ENCODE results near the gene C18orf63.
"Not testable (repeated sequence)": the region's sequence is repeated elsewhere in the genome, so short reads cannot be mapped to it uniquely, and the experiment has no call there.

The C18orf63 gene

DNA sequence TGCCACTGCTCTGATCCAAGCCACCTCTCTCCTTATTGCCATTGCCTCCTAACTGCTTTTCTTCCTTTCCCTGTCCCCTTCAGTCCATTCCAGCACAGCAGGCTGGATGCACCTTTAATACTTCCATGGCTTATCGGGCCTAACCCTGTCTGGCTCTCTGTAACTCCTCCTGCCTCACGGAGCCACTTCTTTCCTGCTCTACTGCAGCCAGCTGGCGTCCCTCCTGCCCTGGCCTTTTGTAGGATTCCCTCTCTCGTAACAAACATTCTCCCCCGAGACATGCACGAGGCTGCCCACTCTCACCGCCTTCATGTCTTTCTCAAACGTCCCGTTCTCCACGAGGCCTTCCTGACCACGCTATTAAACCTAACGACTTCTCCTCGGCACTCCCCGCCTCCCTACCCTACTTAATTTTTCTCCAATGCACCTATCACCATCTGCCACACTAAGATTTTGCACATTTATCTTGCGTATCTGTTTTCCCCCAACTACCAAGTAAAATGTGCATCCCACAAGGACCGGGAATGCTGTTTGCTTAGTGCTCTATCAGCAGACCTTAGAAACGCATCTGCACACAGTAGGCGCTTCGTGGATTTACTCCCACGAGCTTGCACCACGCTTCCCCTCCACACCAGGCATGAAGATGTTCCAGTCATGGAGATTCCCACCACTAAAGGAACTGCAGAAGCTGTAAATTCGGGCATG is 728 bp upstream of the C18orf63 start:
- TF ChIP-seq CTCF (conservative IDR thresholded peaks at IDR 0.05; ENCODE audit: control insufficient read depth, insufficient read depth, low read depth, low read length), result no peak
- no peak overlapping the region for H3K4me3 ChIP-seq (ENCODE audit: control insufficient read depth, low read depth, low read length)
- no peak for DNase-seq (ENCODE audit: low read depth)

DNA sequence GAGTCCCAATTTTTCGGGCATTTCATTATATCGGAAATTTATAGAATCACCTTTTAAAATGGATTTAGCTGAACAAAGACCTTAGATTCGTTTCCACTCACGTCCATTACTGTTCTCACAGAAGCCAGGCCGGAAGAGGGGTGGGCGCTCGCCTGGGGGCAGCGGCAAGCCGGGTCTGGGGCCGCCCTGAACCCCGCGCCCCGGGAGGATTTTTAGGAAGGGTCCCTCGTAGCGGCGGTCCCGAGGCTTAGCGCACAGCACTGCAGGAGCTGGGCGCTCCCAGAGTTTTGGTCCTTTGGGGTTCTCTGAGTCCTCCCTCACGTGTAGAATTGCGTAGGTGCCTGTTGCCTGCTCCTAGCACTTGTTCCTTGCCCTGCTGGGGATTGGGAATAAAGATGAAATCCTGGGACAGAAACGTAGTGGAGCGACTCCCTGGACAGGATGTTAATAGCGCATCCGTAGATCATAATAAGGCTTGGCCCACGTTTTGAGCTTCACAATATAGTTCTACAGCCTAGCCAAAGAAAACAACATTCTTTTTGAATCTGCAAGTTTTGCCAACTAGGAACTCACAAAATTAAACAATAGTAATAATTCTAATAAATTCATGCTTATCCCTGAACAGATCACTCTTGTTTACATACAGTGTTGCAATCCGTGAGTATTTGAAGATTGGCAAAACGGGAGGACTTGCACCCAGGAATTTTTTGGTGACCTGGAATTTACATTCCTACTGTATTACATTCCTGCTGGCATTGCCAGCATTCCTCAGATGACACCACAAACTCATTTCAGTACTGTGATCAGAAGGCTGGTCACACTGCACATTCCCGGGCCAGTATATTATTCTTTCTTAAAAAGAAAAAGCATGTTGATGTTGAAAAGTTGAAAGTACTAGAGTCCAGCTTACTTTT is 875 bp downstream of the C18orf63 start:
- no peak for TF ChIP-seq CTCF (conservative IDR thresholded peaks at IDR 0.05; ENCODE audit: control insufficient read depth, insufficient read depth, low read depth, low read length)
- H3K4me3 ChIP-seq (ENCODE audit: control insufficient read depth, low read depth, low read length), result no peak overlapping the region
- peak; percentile 52 for DNase-seq (ENCODE audit: low read depth)

DNA sequence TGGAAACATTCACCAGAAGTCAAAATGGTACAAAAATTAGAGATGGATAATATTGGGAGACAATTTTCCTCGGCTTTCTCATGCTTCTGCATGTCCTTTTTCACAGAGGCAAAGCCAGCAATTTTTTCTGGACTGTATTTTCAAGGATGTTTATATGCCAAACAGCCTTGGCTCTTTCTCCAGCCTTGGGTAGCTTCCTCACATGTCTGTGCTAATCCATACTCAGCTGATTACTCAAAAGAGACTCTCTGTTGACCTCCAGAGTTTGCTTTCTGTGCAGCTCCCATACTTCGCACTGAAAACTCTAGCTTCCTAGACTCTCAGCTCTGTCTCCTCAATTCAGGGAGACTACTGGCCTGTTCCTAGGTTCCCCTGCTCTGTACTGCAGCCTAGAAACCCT is 10.6 kb downstream of the C18orf63 start:
- no peak overlapping the region for H3K4me3 ChIP-seq (ENCODE audit: control insufficient read depth, low read depth, low read length)
- no peak for TF ChIP-seq CTCF (conservative IDR thresholded peaks at IDR 0.05; ENCODE audit: control insufficient read depth, insufficient read depth, low read depth, low read length)
- DNase-seq (ENCODE audit: low read depth), result peak; percentile 11

GRCh38 chr18:74326791-74327190 is 11.2 kb downstream of the C18orf63 start:
- H3K4me3 ChIP-seq (ENCODE audit: control insufficient read depth, low read depth, low read length); DNase-seq (ENCODE audit: low read depth): not testable (repeated sequence)

- DNase-seq (ENCODE audit: low read depth), result peak; percentile 92
- TF ChIP-seq CTCF (conservative IDR thresholded peaks at IDR 0.05; ENCODE audit: control insufficient read depth, insufficient read depth, low read depth, low read length), result no peak
- H3K4me3 ChIP-seq (ENCODE audit: control insufficient read depth, low read depth, low read length), result no peak overlapping the region
Observed at GRCh38 chr18:74328206-74328605, 12.6 kb downstream of the C18orf63 start.

GRCh38 chr18:74329688-74330205 is 14.1 kb downstream of the C18orf63 start:
- no peak for DNase-seq (ENCODE audit: low read depth)
- H3K4me3 ChIP-seq (ENCODE audit: control insufficient read depth, low read depth, low read length), result no peak overlapping the region
- no peak for TF ChIP-seq CTCF (conservative IDR thresholded peaks at IDR 0.05; ENCODE audit: control insufficient read depth, insufficient read depth, low read depth, low read length)

GRCh38 chr18:74331404-74331803 is 15.8 kb downstream of the C18orf63 start:
- DNase-seq (ENCODE audit: low read depth), result peak; percentile 80
- H3K4me3 ChIP-seq (ENCODE audit: control insufficient read depth, low read depth, low read length), result no peak overlapping the region
- TF ChIP-seq CTCF (conservative IDR thresholded peaks at IDR 0.05; ENCODE audit: control insufficient read depth, insufficient read depth, low read depth, low read length), result peak; percentile 80

All from fibroblast of mammary gland (primary cell).